IMR-90 (cell line): ENCODE data around the gene VSIG10L2. TPM values are rescaled to one million over a fixed set of nuclear protein-coding genes. Genes with fewer than 3 reads are reported as not detected.

ENCODE experiments used
- ATAC-seq: fragments of 200-7000 bp; cut with Tn5 transposase; 2 replicates; pipeline ENCODE4 v1.9.1; 2020; ENCODE audit warnings: low read depth, mild to moderate bottlenecking, moderate library complexity
- BruUV-seq: library from RNA; stranded (reverse); fragments of 400-500 nt; replicated peaks from 2 replicates; lab custom pipeline; 2021; lab: Mats Ljungman, UMichigan
- CTCF ChIA-PET: fragments of 300-600 bp; formaldehyde crosslinking; extraction: SDS; loops from one replicate; lab custom pipeline; 2021; ENCODE audit warnings: antibody characterized with exemption; lab: Yijun Ruan, JAX
- POLR2A ChIA-PET: fragments of 300-600 bp; sonication (Branson Sonifier 250); formaldehyde crosslinking; loops from one replicate; lab custom pipeline; 2022; ENCODE audit warnings: antibody characterized with exemption; ENCODE audit not compliant: unreplicated experiment; lab: Charles Lee
- DNase-seq: peaks from one replicate; pipeline ENCODE4 v3.0.0; 2013
- H2AFZ ChIP-seq: replicated peaks from 2 replicates; pipeline ENCODE3; 2013; ENCODE audit warnings: low read length, mild to moderate bottlenecking; ENCODE audit not compliant: poor library complexity
- H2AK5ac ChIP-seq: 2 replicates; pipeline ENCODE4 v1.6.1; 2013; ENCODE audit warnings: low read depth, low read length, inconsistent platforms
- H2AK9ac ChIP-seq: replicated peaks from 2 replicates; pipeline ENCODE3; 2013; ENCODE audit warnings: mild to moderate bottlenecking, low read depth, low read length, moderate library complexity; ENCODE audit not compliant: poor library complexity
- H2BK120ac ChIP-seq: 2 replicates; pipeline ENCODE4 v1.6.1; 2013; ENCODE audit warnings: low read depth, low read length, inconsistent platforms
- H2BK15ac ChIP-seq: 3 replicates; pipeline ENCODE4 v1.6.1; 2013; ENCODE audit warnings: low read depth, low read length, inconsistent platforms
- H2BK20ac ChIP-seq: 2 replicates; pipeline ENCODE4 v1.6.1; 2013; ENCODE audit warnings: low read depth, mild to moderate bottlenecking, inconsistent platforms, low read length, moderate library complexity
- H2BK5ac ChIP-seq: 2 replicates; pipeline ENCODE4 v1.6.1; 2013; ENCODE audit warnings: mild to moderate bottlenecking, low read depth, low read length, inconsistent platforms; ENCODE audit not compliant: poor library complexity, severe bottlenecking
- H3K14ac ChIP-seq: replicated peaks from 2 replicates; pipeline ENCODE4 v1.6.1; 2013; ENCODE audit warnings: low read depth, low read length, inconsistent platforms
- H3K18ac ChIP-seq: 2 replicates; pipeline ENCODE4 v1.6.1; 2013; ENCODE audit warnings: low read depth, low read length, control low read depth
- H3K23ac ChIP-seq: 2 replicates; pipeline ENCODE4 v1.6.1; 2013; ENCODE audit warnings: low read depth, low read length, inconsistent platforms
- H3K27ac ChIP-seq: 2 replicates; pipeline ENCODE4 v1.5.1; 2013; ENCODE audit warnings: mild to moderate bottlenecking, control low read depth, low read length; ENCODE audit not compliant: insufficient read depth
- H3K27me3 ChIP-seq: 2 replicates; pipeline ENCODE4 v1.6.1; 2013; ENCODE audit warnings: low read length; ENCODE audit not compliant: control insufficient read depth, insufficient read depth
- H3K36me3 ChIP-seq: 2 replicates; pipeline ENCODE4 v1.6.1; 2013; ENCODE audit warnings: low read length, mixed read lengths; ENCODE audit not compliant: control insufficient read depth, insufficient read depth
- H3K4ac ChIP-seq: 2 replicates; pipeline ENCODE4 v1.6.1; 2013; ENCODE audit warnings: low read depth, low read length, inconsistent platforms
- H3K4me1 ChIP-seq: 2 replicates; pipeline ENCODE4 v1.6.1; 2013; ENCODE audit warnings: low read length, mixed read lengths; ENCODE audit not compliant: control insufficient read depth, insufficient read depth
- H3K4me2 ChIP-seq: 2 replicates; pipeline ENCODE4 v1.6.1; 2013; ENCODE audit warnings: low read depth, mild to moderate bottlenecking, control low read depth, low read length, moderate library complexity
- H3K4me3 ChIP-seq: 2 replicates; pipeline ENCODE4 v1.5.1; 2013; ENCODE audit warnings: low read depth, mild to moderate bottlenecking, control low read depth, low read length, moderate library complexity; ENCODE audit not compliant: insufficient read depth
- H3K56ac ChIP-seq: 2 replicates; pipeline ENCODE4 v1.6.1; 2013; ENCODE audit warnings: low read length, inconsistent platforms; ENCODE audit not compliant: insufficient read depth; ENCODE audit errors: extremely low read depth
- H3K79me1 ChIP-seq, 2 experiments: 2 replicates each; pipeline ENCODE4 v1.6.1; 2013; ENCODE audit warnings: low read length in 2 of 2, inconsistent platforms in 1 of 2, low read depth in 1 of 2
- H3K9ac ChIP-seq: 2 replicates; pipeline ENCODE4 v1.6.1; 2013; ENCODE audit warnings: low read depth, low read length, control low read depth
- H3K9me1 ChIP-seq: 2 replicates; pipeline ENCODE4 v1.6.1; 2013; ENCODE audit warnings: low read length, inconsistent platforms; ENCODE audit not compliant: insufficient read depth
- H3K9me3 ChIP-seq: 2 replicates; pipeline ENCODE4 v1.6.1; 2013; ENCODE audit warnings: low read length; ENCODE audit not compliant: control insufficient read depth, insufficient read depth
- H4K20me1 ChIP-seq: 2 replicates; pipeline ENCODE4 v1.6.1; 2013; ENCODE audit warnings: low read length, inconsistent platforms; ENCODE audit not compliant: insufficient read depth
- H4K5ac ChIP-seq: 2 replicates; pipeline ENCODE4 v1.6.1; 2013; ENCODE audit warnings: mild to moderate bottlenecking, low read depth, low read length, control low read depth
- H4K8ac ChIP-seq, 2 experiments: 2 replicates each; pipeline ENCODE4 v1.6.1; 2013; ENCODE audit warnings: low read depth in 2 of 2, low read length in 2 of 2, control low read depth in 1 of 2, inconsistent platforms in 1 of 2
- H4K91ac ChIP-seq: 2 replicates; pipeline ENCODE4 v1.6.1; 2013; ENCODE audit warnings: low read depth, low read length, inconsistent platforms; ENCODE audit not compliant: insufficient read depth
- CHD1 ChIP-seq: IDR thresholded peaks from 2 replicates; pipeline ENCODE4 v1.6.1; 2012; ENCODE audit warnings: low read depth, low read length, improper control_type of control experiment
- NFE2L2 ChIP-seq: fragments of 150-350 bp; IDR thresholded peaks from 2 replicates; pipeline ENCODE4 v1.6.1; 2016; ENCODE audit warnings: low read depth, mild to moderate bottlenecking, low read length
- POLR2A ChIP-seq: IDR thresholded peaks from 2 replicates; pipeline ENCODE4 v1.6.1; 2012; ENCODE audit warnings: mild to moderate bottlenecking, low read depth, low read length
- RCOR1 ChIP-seq: IDR thresholded peaks from 2 replicates; pipeline ENCODE4 v1.6.1; 2012; ENCODE audit warnings: mild to moderate bottlenecking, low read length, improper control_type of control experiment; ENCODE audit not compliant: insufficient replicate concordance
- RFX5 ChIP-seq: IDR thresholded peaks from 2 replicates; pipeline ENCODE4 v1.8.0; 2012; ENCODE audit warnings: low read depth, mild to moderate bottlenecking, low read length, moderate library complexity
- USF2 ChIP-seq: fragments of 150-350 bp; IDR thresholded peaks from 2 replicates; pipeline ENCODE4 v1.6.1; 2017; ENCODE audit warnings: mild to moderate bottlenecking, antibody characterized with exemption, low read length, low read depth
- WGBS, 2 experiments: methylation state at CpG; one replicate each; pipeline versions ENCODE4 v1.1.5 to v1.1.7; 2013; ENCODE audit warnings: missing lambda C conversion rate in 2 of 2; ENCODE audit not compliant: insufficient read length in 1 of 2; ENCODE audit errors: extremely low coverage in 2 of 2; 5-methylcytosine and 5-hydroxymethylcytosine counted together
- dilution Hi-C: fragments of 300-500 bp; cut with HindIII; formaldehyde crosslinking; loops from one replicate; pipeline ENCODE4 v1.14.3; 2018; ENCODE audit warnings: low sequenced_read_pairs; ENCODE audit not compliant: unreplicated experiment
- in situ Hi-C: fragments of 300-500 bp; cut with MboI; formaldehyde crosslinking; loops from 3 replicates; pipeline ENCODE4 v1.14.3; 2019; ENCODE audit warnings: low sequenced_read_pairs, inconsistent platforms, mixed read lengths
- intact Hi-C: fragments of 100-400 bp; cut with micrococcal nuclease; formaldehyde crosslinking; loops from 2 replicates; pipeline ENCODE4 v1.10.0; 2022
- polyA plus RNA-seq, 3 experiments: library from polyadenylated mRNA; depleted of rRNA; stranded (reverse); fragments of >200 nt; gene quantifications; 2 replicates each; pipeline ENCODE4 v1.2.3, GENCODE V29; 2012; ENCODE audit warnings: low replicate concordance in 1 of 3
- total RNA-seq: library from RNA; depleted of rRNA; stranded (reverse); fragments of >200 nt; gene quantifications from 2 replicates; pipeline ENCODE4 v1.2.3, GENCODE V29; 2012
- TF ChIP-seq, protein P1 (sequence below): fragments of 150-350 bp; IDR thresholded peaks from 2 replicates; pipeline ENCODE4 v1.6.1; 2016; ENCODE audit warnings: low read depth, mild to moderate bottlenecking, low read length, moderate library complexity, borderline replicate concordance

Gene VSIG10L2
- total and polyA plus RNA-seq, 2 of the 4 experiments (the other 2 are of a cell fraction), result under 0.01 TPM; not detected in 1

DNA sequence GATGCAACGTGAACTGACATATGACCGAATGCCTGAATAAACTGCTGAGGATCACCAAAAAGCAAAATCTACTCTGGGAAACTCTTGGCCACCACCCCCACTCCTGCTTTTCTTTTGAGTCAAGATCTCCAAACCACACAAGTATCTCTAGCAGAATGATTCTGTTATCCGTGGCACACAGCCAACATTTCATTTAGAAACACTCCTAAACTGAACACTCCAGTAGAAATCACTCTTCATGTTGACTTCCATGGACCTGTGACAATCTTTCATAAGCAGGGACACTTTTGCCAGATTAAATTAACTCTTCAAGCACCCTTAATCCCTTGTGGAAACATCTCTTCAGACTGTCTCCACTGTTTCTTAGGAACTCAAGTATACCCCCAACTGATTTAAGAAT is 44.4 kb downstream of the VSIG10L2 start:
- Histone ChIP-seq H3K27ac (no peak overlapping the region), H3K4me2 (no peak overlapping the region), H3K9me3 (no peaks in the 10 kb centered on the region), H3K14ac (no peak overlapping the region), H3K9me1 (no peaks in the 10 kb centered on the region), H3K18ac (no peak overlapping the region), H4K20me1 (no peaks in the 10 kb centered on the region), H3K4me3 (no peak overlapping the region), H2AK5ac (no peak overlapping the region), H2AK9ac (no peak overlapping the region), H3K56ac (no peak overlapping the region), H3K4ac (no peak overlapping the region), H3K23ac (no peak overlapping the region), H2BK20ac (no peak overlapping the region), H2BK15ac (no peak overlapping the region), H2BK120ac (no peak overlapping the region), H3K9ac (no peak overlapping the region), H4K5ac (no peak overlapping the region), H3K27me3 (no peaks in the 10 kb centered on the region; the same call in 1 of the 2 replicates), H4K8ac (no peak overlapping the region), H3K79me1 (no peaks in the 10 kb centered on the region), H3K4me1 (peaks cover 2% of the 10 kb centered on the region; the same call in 1 of the 2 replicates), H2AFZ (no peak overlapping the region), H4K91ac (no peak overlapping the region), H2BK5ac (no peak overlapping the region), H3K36me3 (no peaks in the 10 kb centered on the region)
- DNase-seq (peak; percentile 67), ATAC-seq (peak; percentile 27; the same call in 1 of the 2 replicates)
- intact Hi-C loops, result no loop called here
- BruUV-seq, result no TSS peak
- TF ChIP-seq USF2, result no peak
- TF ChIP-seq NFE2L2, result no peak
- TF ChIP-seq RCOR1, result no peak
- no peak for TF ChIP-seq RFX5
- TF ChIP-seq, protein P1, sequence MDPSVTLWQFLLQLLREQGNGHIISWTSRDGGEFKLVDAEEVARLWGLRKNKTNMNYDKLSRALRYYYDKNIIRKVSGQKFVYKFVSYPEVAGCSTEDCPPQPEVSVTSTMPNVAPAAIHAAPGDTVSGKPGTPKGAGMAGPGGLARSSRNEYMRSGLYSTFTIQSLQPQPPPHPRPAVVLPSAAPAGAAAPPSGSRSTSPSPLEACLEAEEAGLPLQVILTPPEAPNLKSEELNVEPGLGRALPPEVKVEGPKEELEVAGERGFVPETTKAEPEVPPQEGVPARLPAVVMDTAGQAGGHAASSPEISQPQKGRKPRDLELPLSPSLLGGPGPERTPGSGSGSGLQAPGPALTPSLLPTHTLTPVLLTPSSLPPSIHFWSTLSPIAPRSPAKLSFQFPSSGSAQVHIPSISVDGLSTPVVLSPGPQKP, result no peak
- TF ChIP-seq POLR2A, result no peak
- TF ChIP-seq CHD1, result no peak
- ChIA-PET POLR2A (no interaction called here), CTCF (no interaction called here)
- in situ Hi-C loops, result no loop called here
- 0% methylated on average over 1 of the region's 3 CpGs; no CpG with 5 or more reads in 1 of the 2 experiments for WGBS, 2 experiments
- dilution Hi-C loops, result no loop called here
